HG02884 (cell line): Measurements from ENCODE around the gene RHOXF2B.
"Not testable (repeated sequence)": the region's sequence is repeated elsewhere in the genome, so short reads cannot be mapped to it uniquely, and the experiment has no call there.

Experiments
- ATAC-seq: cut with Tn5 transposase; IDR thresholded peaks from one replicate; pipeline ENCODE4 v1.9.1; 2021; ENCODE audit warnings: mild to moderate bottlenecking, moderate library complexity; ENCODE audit not compliant: unreplicated experiment

The RHOXF2B gene

DNA sequence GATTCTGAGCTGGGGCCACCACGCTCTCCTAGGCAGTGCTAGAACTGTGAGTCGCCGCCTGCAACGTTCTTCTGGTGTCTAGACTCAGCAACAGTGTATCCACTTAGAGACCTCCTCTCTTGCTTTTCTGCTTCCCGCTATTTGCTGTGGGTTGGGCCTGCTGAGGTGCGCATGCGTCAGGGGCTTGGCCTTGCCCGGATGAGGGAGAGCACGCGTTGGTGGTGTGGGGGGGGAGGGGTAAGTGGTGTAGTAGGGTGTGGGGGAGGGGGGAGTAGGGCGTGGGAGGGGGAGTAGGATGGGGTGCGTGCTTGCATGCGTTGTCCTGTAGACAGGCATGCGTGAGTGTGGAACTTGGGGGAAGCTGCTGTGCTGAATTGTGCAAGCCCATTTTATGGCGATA is at the start of gene RHOXF2B:
TSS of gene RHOXF2B (minus strand) at position 101 of the 400 bp plus-strand sequence. CDS start 138 bp downstream, outside the sequence.
- not testable (repeated sequence) for ATAC-seq

DNA sequence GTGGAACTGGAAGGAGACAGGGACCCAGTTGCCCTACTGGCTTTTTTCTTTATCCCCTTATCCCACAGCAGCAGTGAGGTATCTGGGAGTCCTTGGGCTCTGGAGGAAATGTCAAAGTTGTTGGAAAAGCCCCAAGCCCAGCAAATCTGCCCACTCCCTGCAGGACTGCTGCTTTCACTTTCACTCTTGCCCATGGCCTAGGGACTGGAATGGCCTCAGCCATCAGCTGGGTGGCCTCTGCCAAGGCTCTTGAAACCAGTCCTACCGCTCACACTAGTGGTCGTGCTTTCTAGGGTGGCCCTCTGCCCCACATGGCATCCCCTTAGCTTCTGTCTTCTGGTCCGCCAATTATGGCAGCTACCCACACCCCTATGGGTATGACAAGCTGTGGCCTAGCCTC is 48.0 kb upstream of the RHOXF2B start:
- no peak for ATAC-seq

DNA sequence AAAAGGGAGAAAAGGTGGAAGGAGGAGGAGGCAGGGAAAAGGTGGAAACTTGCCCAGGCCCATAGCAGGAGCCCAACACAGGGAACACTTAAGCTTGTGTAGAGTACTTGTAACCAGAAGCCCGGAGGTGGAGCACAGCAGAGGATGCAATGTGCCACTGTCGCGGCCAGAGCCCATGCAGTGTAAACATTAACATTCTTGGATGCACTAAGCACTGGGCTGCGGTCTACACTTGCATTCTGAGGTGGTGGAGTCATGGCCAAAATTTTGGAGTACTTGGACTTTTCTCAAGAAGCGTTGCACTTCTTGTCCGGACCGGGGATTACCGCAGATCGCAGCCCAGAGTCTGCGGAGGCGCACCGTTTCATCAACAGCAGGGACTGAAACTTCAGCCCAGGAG is 42.7 kb upstream of the RHOXF2B start:
- no peak for ATAC-seq

DNA sequence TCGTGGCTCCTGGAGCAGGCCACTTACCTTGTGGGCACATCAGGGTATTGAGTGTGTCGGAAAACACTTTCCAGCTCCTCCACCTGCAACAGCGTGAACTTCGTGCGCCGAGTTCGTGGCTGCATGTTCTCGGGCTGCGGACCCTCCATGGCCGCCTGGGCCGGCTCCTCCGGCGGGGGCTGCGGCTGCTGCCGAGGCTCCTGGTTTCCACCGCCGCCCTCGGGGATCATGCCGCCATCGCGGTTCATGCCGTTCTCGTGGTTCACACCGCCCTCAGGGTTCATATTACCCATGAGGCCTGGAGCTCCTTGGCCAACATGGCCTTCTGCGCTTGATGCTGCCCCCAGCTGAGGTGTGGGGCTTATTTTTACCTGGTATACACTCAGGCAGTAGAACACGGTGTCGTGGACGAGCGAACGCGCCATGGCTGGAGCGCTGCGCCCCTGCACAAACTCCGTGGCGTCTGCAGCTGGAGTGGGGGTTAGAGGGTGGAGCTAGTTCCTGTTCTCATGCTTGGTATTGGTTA is 38.0 kb upstream of the RHOXF2B start, which contains the start of gene RHOXF1:
TSS of gene RHOXF1 (minus strand) at position 476 of the 526 bp plus-strand sequence. CDS start at position 425, 51 bp downstream.
- no peak for ATAC-seq

DNA sequence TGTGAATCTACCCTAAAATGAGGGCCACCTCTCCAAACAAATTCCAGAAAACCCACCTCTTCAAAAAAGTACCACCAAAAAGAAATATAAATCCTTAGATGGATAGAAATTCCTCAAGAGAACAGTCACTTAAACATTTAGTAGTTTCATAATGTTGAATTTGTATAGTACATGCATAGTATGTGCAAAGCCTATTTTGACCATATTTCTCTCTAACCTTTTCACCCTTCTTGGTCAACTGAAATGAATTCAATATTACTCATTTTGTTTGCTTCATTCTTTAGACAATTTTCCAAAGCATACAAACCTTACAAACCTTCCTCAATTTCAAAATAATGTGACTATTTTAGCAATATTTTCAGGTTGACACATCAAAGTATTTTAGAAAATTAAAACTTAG is 34.1 kb upstream of the RHOXF2B start:
- no peak for ATAC-seq

DNA sequence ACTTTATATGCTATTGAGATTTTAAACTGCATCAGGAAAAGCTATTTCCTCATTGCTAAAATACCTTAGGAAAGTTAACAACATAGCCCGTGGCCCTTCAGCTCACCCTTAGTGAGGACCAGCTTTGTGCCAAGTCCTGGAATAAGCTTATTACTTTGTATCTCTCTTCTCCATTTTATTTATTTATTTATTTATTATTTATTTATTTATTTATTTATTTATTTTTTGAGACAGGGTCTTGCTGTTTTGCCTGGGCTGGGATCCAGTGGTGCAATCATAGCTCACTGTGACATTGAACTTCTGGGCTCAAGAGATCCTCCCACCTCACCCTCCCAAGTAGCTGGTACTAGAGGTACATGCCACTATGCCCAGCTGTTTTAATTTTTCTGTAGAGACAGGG is 31.9 kb upstream of the RHOXF2B start:
- ATAC-seq = no peak

DNA sequence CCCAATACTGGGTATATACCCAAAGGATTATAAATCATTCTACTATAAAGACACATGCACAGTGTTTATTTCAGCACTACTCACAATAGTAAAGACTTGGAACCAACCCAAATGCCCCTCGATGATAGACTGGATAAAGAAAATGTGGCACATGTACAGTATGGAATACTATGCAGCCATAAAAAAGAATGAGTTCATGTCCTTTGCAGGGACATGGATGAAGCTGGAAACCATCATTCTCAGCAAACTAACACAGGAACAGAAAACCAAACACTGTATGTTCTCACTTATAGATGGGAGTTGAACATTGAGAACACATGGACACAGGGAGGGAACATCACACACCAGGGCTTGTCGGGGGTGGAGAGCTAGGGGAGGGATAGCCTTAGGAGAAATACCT is 27.2 kb upstream of the RHOXF2B start:
- ATAC-seq = not testable (repeated sequence)

DNA sequence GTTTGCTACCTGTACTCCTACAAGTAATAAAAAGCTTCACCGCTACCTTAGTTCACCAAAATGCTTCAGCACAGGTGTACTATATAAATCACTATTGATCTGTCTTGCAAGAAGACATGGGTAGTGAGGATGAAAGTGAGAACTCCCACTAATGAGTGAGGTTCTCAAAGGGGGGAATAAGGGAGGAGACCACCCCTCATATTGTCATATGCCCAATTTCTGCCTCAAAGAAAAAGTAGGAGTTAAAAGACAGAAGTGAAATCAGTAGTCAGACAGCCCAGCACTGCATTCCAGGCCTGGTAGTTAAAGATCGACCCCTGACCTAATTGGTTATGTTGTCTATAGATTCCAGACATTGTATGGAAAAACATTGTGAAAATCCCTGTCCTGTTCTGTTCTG is 23.6 kb upstream of the RHOXF2B start:
- not testable (repeated sequence) for ATAC-seq

DNA sequence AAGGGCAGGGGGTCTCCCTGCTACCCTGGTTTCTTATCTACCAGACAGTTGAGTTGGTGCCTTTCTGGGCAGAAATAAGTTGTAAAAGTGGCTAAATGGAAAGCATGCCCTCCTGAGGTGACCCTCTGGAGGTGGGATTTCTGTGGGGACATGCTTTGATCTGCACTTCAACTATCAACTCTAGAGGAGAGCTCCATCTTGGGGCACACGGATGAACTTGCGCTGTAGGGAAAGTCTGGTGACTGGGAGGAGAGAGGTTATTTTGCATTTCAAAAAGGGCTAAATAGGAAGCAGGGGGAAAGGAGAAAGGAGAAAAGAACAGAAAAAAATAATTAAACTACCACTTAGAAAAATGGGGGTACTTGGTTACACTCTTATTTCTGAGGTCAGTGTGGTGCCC is 12.7 kb upstream of the RHOXF2B start:
- no peak for ATAC-seq

DNA sequence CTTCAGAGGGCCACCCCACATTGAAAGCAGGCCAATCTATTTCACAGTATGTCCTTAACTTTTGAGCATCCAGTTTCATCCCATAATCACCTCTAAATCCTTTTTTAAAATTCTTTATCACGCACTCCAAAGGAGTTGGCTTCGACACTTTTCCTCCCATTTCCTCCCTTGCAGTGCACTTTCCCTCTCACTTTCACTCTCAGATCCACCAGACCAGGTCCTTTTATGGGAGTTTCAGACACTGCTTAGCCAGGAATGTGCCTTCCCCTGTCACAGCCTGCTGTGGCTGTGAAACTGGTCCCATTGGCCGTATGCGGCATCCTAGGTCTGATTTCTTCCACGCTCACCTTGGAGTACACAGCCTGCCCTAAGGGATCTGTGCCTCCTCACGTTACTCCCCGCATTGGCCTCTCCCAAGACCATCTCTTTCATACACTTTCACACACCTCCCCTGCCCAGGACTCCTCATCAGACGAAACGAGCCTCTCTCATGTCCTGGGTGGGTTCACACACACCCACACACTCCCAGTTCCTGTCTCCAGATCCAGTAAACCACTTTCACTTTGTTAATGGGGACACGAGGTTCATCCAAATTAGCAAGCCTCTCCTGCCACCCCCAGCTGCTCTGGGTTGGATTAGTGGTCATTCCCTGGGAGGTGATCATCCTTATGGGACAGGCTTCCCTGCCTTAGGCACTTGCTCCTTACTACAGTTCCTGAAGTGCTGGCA is 10.0 kb upstream of the RHOXF2B start:
- ATAC-seq = no peak

DNA sequence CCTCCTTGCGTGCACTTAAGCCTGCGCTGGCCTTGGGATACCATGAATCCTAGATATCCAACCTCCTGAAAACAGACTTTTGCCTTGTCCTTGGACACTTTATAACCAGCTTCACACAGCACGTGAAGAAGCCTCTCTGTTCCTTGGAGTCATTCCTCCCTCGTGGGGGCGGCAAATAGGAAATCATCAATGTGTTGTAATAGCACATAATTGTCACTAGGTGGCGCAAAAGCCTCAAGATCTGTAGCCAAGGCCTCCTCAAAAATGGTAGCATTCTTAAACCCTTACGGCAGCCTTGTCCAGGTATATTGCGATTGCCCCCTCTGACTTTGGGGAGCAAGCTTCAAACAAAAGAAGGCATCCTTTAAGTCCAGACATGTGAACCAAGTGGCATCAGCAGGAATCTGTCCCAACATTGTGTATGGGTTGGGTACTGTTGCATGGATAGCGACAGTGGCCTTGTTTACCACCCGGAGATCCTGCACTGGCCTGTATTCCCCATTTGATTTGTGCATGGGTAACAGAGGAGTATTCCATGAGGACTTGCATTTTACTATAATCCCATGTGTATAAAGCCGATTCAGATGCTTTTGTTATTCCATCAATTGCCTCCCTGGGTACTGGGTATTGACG is 8.2 kb upstream of the RHOXF2B start:
- ATAC-seq = not testable (repeated sequence)

DNA sequence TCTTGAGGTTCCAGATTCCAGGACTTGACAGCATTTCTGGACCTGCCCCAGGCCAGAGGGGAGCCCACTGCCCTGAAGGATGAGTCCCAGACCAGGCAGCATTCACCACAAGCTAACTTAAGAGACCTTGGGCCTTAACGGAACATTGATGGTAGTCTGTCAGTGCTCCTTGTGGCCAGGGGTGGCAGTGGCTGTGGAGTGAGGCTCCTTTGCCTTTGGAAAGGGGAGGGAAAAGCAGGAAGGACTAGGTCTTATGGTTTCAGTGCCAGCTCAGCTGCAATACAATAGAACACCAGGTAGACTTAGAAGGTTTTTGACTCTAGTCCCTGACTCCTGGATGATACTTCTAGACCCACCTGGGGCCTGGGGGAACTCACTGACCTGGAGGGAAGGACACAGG is 11.3 kb downstream of the RHOXF2B start:
- not testable (repeated sequence) for ATAC-seq

DNA sequence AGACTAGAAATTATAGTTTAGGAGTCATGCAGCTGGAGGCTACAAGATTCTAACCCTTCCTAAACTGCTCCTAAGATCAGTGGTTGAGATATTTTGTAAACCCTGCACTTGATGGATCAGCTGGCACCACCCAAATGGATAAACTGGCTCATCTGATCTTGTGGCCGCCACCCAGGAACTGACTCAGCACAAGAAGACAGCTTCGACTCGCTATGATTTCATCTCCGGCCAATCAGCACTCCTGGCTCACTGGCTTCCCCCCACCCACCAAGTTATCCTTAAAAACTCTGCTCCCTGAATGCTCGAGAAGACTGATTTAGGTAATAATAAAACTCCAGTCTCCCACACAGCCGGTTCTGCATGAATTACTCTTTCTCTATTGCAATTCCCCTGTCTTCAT is 34.8 kb downstream of the RHOXF2B start:
- ATAC-seq = not testable (repeated sequence)

DNA sequence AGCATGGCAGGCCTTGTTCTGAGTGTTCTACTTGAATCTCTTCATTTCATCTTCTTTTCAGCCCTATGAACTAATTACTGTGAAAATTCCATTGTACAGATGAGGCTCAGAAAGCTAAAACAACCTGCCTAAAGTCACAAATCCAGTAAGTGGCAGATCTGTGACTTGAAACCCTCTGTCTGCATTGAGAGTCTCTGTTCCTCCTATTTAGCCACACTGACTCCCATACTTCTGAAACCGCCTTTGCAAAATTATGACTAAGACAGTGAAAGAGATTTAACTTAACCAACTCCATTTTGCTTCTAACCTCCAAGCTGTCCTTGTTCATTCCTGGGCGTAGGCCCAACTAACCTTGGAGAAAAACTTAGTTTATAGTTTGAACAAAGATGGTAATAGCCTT is 35.2 kb downstream of the RHOXF2B start:
- peak; percentile 75 for ATAC-seq

DNA sequence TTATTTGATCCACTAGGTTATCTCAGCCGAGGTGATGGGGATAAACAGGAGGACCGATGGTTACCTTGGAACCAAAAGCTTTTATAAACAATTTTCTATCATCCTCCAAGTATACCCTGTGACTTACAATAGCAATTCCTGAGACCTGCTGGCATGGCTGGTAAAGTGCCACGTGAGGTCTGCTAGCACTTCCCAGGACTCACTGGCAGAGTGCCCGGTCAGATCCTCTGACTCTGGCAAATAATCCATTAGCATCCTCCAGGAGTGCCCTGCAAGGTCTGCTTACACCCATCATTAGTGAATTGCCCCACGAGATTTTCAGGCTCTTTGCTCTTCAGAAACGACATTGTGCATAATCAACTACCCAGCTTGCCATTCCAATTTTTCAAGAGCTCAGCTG is 37.3 kb downstream of the RHOXF2B start:
- not testable (repeated sequence) for ATAC-seq

DNA sequence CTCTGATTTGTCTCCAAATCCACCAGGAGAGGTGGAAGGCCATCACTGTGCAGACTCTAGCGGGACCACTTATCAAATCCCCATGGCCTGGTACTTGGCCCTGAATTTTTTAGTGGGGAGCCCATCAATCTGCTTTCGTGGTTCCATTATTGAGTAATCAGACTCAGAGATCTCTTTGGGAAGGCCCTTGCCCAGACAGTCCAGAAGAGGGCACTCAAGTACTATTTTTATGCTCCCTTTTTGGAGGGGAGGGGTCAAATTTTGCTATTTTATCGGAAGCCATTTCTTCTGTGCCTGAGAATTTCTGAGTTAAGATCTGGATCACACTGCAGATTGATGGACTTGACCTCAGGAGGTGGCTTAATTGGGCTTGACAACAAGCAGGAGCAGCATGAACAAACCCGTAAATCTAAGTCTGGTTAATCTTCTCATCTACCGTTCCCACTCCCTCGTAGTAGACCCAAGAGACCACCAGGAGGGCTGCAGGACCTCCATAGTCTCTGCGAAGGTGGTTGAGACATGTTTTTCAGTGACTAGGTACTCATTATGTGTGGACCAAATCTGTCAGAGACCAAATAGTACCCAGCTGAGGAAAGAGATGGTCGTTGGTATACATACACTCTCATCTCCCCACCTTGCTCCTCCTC is 38.3 kb downstream of the RHOXF2B start:
- ATAC-seq = not testable (repeated sequence)

DNA sequence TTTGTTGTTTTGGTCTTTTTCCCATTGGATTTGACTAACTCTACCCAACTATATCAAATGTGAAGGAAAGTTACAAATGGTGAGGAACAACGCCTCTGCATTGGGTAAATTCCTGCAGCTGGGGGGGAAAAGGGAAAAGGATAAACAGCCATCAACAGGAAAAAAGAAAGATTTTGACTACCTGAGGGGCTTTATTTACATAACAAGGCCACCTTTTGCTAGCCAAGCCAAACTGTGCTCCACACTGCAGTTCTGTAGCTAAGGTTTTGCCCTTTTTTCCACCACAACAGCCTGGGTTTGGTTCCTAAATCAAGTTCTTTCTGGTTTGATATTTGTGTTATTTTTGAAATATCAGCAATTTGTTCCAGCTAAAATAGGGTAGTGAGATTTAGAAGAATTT is 40.8 kb downstream of the RHOXF2B start:
- no peak for ATAC-seq

DNA sequence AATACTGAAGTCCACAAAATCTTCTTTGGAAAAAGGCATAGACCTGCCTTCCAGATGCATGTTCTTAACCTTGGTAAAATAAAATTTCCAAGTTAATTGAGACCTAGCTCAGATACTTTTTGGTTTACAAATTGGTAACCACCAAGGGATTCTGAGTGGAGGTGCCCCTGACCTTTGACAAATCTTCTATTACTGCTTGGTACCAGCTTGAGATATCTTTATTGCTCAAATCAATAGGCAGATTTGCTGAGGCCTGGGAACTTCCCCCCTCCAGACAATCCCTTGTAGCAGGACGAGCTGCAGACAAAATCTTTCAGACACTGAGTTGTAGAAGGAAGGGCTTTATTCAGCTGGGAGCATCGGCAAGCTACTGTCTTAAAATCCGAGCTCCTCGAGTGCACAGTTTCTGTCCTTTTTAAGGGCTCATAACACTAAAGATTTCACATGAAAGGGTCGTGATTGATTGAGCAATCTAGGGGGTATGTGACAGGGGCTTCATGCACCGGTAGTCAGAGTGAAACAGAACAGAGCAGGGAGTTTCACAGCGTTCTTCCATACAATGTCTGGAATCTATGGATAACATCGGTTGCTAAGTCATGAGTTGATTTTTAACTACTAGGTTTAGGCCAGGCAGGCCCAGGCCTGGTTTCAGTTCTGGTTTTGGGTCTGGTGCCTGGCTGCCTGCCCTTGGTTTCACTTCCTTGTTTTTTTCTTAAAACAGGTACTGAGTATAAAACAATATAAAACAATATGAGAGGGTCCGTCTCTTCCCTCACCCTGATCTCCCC is 41.8 kb downstream of the RHOXF2B start:
- not testable (repeated sequence) for ATAC-seq

DNA sequence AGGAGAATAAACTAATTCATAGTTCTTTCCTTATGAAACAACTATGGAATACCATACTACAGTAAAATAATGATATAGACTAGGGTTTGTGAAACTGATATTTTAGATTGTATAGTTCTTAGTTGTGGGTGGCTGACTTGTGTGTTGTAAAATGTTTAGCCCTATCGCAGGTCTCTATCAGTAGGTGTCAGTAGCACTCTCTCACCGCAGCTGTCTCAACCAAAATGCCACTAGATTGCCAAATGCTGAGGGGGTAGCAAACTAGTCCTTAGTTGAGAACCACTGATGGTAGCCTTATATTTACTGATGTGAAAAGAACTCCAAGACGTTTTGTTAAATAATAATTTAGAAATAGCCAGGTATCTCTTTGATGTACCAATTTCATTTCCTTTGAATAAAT is 48.1 kb downstream of the RHOXF2B start:
- no peak for ATAC-seq

DNA sequence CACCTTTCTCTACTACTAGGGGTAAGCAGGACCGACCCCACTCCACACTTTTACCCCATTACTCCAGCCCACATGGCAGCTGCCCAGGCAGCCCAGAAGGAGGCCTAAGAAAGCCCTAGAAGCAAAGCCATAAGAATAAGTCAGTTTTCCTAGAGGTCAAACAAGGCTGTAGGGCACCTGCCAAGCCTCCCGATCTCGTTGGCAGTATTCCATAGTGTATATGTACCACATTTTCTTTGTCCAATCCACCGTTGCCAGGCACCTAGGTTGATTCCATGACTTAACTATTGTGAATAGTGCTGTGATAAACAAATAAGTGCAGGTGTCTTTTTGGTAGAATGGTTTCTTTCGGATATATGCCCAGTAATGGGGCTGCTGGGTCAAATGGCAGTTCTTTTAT is 54.2 kb downstream of the RHOXF2B start:
- ATAC-seq = no peak

DNA sequence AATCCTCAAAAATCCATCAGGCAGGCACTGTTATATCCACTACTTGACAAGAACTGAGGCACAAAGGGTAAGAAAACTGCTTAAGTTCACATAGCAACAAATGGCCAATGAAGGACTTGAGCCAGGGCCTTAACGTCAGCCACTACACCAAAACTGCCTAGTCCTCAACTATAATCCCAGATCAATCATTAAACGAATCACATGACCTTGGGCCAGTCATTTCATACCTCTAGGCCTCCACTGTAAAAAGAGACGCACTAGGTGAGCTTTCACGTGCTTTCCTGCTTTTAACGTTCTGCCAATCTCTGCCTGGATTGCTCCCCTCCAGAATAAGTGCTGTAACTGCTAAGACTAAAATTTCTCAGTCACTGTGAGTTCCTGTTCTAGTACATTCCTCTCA is 54.7 kb downstream of the RHOXF2B start:
- no peak for ATAC-seq
